GM10248 (cell line): Measurements from ENCODE around the gene ATP2B2.

Experiments
- CTCF ChIA-PET: fragments of 300-600 bp; sonication (Branson Sonifier 250); formaldehyde crosslinking; extraction: SDS; loops from one replicate; lab custom pipeline; 2021; ENCODE audit warnings: antibody characterized with exemption; lab: Yijun Ruan, JAX
- POLR2A ChIA-PET: fragments of 350-650 bp; sonication (Branson Sonifier 250); formaldehyde crosslinking; extraction: SDS; loops from one replicate; lab custom pipeline; 2020; ENCODE audit warnings: antibody characterized with exemption; lab: Yijun Ruan, JAX
- DNase-seq: peaks from one replicate; pipeline ENCODE4 v3.0.0; 2012; ENCODE audit errors: extremely low spot score
- TF ChIP-seq, protein P1 (sequence below): IDR thresholded peaks from 2 replicates; pipeline ENCODE4 v1.5.1; 2012; ENCODE audit warnings: mild to moderate bottlenecking, low read depth; ENCODE audit errors: extremely low read depth, missing control alignments, control extremely low read depth

Gene ATP2B2

DNA sequence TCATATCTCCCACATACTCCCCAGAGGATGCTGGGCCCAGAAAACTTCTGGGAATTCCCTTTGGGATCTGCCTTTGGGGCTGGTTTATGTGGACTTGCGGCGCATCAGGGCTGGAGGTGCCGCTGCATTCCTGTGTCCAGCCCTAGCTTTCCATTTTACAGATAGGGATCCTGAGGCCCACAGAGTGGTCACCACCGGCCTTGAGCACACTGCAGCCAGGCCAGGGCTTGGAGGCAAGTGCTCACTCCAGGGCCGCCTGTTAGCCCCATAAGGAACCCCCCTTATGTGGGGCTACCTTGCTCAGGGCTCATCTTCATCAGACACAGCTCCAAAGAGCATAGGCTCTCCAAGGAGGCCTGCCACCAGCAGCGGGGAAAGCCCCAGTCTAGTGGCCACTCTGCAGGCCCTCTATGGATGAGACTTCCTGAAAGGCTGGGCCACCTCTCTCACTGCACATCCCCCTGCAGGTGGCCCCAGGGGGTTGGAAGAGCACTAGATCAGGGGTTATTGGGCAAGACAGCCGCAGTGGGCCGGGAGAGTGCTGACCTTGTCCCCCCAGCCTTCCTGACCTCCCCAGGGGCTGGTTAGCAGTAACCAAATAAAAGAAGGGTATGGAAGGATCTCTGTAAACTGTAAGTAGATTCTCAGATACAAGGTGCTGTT, 9.2 kb upstream of the ATP2B2 start:
- DNase-seq = no peak
- POLR2A ChIA-PET = no interaction called here
- TF ChIP-seq, protein P1, sequence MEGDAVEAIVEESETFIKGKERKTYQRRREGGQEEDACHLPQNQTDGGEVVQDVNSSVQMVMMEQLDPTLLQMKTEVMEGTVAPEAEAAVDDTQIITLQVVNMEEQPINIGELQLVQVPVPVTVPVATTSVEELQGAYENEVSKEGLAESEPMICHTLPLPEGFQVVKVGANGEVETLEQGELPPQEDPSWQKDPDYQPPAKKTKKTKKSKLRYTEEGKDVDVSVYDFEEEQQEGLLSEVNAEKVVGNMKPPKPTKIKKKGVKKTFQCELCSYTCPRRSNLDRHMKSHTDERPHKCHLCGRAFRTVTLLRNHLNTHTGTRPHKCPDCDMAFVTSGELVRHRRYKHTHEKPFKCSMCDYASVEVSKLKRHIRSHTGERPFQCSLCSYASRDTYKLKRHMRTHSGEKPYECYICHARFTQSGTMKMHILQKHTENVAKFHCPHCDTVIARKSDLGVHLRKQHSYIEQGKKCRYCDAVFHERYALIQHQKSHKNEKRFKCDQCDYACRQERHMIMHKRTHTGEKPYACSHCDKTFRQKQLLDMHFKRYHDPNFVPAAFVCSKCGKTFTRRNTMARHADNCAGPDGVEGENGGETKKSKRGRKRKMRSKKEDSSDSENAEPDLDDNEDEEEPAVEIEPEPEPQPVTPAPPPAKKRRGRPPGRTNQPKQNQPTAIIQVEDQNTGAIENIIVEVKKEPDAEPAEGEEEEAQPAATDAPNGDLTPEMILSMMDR = no peak
- CTCF ChIA-PET = interaction anchor here (1.1 kb wide), 1 partner anchor 19 kb away, joined by 3 read pairs; no protein-coding TSS in a partner anchor

DNA sequence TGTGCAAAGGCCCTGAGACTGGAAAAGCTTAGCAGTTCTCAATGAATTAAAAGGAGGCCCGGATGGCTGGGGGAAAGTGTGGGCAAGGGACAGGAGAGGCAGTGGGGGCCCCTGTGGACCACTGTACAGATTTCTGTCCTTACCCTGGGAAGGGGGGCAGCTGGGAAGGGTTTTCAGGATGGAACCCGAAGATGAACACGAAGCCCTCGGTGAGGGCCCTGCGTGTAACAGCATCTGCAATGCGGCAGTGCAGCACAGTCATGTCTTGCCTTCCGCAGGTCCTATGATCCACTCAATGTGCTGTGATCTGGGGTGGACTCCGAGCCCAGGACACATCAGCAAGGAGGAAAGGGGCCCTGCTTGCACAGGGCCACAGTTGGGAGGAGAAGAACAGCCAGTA, 7.9 kb upstream of the ATP2B2 start:
- ChIA-PET CTCF (no interaction called here), POLR2A (no interaction called here)
- TF ChIP-seq, protein P1 = no peak
- no peak for DNase-seq

DNA sequence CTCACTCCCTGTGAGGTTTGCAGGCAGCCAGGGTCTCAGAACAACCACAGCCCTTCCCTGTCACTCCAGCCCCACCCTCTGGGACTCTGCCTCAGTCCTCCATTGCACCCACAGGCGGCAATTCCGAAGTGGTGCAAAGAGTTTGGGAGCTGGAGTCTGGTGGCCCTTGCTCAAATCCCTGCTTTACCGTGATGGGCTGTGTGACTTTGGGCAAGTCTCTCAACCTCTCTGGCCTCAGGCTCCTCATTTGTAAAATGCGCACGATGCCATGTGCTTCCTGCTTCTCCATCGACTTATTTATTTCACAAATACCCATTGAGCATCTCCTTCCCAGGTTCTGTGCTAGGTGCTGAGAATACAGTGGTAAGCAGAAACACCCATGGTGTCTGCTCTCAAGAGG, 7.3 kb upstream of the ATP2B2 start:
- DNase-seq = no peak
- ChIA-PET CTCF (no interaction called here), POLR2A (no interaction called here)
- TF ChIP-seq, protein P1 = no peak

- TF ChIP-seq, protein P1 = no peak
- ChIA-PET CTCF (no interaction called here), POLR2A (no interaction called here)
- no peak for DNase-seq
These were observed 6.6 kb upstream of the ATP2B2 start for GRCh38 chr3:10511809-10512494.

- ChIA-PET POLR2A (no interaction called here), CTCF (interaction anchor here (1.7 kb wide), 1 partner anchor 42 kb away, joined by 4 read pairs; no protein-coding TSS in a partner anchor)
- TF ChIP-seq, protein P1 = no peak
- DNase-seq = no peak
These were observed 5.5 kb upstream of the ATP2B2 start for GRCh38 chr3:10510743-10511432.

GRCh38 chr3:10510086-10510742, 4.8 kb upstream of the ATP2B2 start:
- CTCF ChIA-PET = interaction anchor here (1.7 kb wide), 1 partner anchor 42 kb away, joined by 4 read pairs; no protein-coding TSS in a partner anchor
- POLR2A ChIA-PET = no interaction called here
- DNase-seq = no peak
- TF ChIP-seq, protein P1 = no peak
